Activated naive CD4-positive, alpha-beta T cell treated with anti-CD3 and anti-CD28 coated beads, Interleukin-2, amount 50 U/mL, for 24 hours (primary cell): ENCODE data around the gene PARN.
"Not testable (repeated sequence)": the region's sequence is repeated elsewhere in the genome, so short reads cannot be mapped to it uniquely, and the experiment has no call there.

Experiments
- H3K27ac Mint-ChIP-seq: one replicate; pipeline ENCODE4 v1.8.0; 2021; ENCODE audit warnings: mild to moderate bottlenecking, mixed read lengths
- H3K27me3 Mint-ChIP-seq: one replicate; pipeline ENCODE4 v1.8.0; 2021; ENCODE audit warnings: mixed read lengths
- H3K36me3 Mint-ChIP-seq: one replicate; pipeline ENCODE4 v1.8.0; 2021; ENCODE audit warnings: mixed read lengths
- H3K4me1 Mint-ChIP-seq: one replicate; pipeline ENCODE4 v1.8.0; 2021; ENCODE audit warnings: mixed read lengths
- H3K4me3 Mint-ChIP-seq: one replicate; pipeline ENCODE4 v1.8.0; 2021; ENCODE audit warnings: mild to moderate bottlenecking, mixed read lengths
- H3K9me3 Mint-ChIP-seq: one replicate; pipeline ENCODE4 v1.8.0; 2021; ENCODE audit warnings: mixed read lengths

PARN gene

DNA sequence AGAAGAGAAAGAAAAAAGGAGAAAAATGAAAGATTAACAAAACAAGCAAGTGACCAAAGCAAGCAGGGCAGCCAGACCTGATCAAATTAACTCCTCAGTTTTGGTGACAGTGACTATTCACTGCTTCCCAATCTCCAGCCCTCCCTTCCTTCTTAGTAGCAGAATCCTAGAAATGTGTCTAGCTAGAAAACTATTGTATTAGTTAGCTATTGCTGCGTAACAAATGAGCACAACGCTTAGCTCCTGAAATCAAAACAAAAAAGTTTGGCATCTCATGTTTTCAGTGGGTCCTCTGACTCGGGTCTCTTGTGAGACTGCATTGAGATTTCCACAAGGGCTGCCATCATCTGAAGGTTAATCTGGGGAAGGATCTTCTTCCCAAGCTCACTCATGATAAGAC is 213.9 kb downstream of the PARN start:
- Mint-ChIP-seq H3K27me3 (no peaks in the 10 kb centered on the region), H3K4me3 (no peak overlapping the region), H3K36me3 (peaks cover 4% of the 10 kb centered on the region), H3K4me1 (no peaks in the 10 kb centered on the region), H3K27ac (no peak overlapping the region), H3K9me3 (no peaks in the 10 kb centered on the region)

DNA sequence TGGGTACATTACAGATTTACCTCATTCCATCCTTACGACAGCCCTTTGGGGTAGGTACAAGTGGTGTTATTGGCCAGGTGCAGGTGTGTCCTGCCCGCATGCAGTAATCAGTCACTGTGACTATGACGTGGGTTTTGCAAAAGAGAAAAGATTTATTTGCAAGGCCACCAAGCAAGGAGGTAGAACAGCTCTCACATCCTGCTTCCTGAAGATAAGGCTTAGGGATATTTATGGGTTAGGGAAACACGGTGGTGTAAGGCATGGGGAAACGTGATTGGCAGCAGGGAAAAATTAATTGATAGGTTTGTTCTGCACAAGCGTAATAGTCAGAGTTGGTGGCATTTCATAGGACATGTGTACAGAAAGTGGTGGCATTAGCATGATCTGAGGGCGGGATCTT is 214.8 kb downstream of the PARN start:
- peaks cover 3% of the 10 kb centered on the region for H3K36me3 Mint-ChIP-seq
- H3K4me1 Mint-ChIP-seq = no peaks in the 10 kb centered on the region
- no peak overlapping the region for H3K4me3 Mint-ChIP-seq
- H3K27me3 Mint-ChIP-seq = no peaks in the 10 kb centered on the region
- H3K27ac Mint-ChIP-seq = no peak overlapping the region
- no peaks in the 10 kb centered on the region for H3K9me3 Mint-ChIP-seq

GRCh38 chr16:14409563-14409962 is 220.5 kb downstream of the PARN start:
- Mint-ChIP-seq H3K36me3 (no peaks in the 10 kb centered on the region), H3K4me3 (no peak overlapping the region), H3K27ac (no peak overlapping the region), H3K4me1 (no peaks in the 10 kb centered on the region), H3K27me3 (no peaks in the 10 kb centered on the region), H3K9me3 (no peaks in the 10 kb centered on the region)

GRCh38 chr16:14407786-14408399 is 222.2 kb downstream of the PARN start:
- Mint-ChIP-seq H3K4me3 (no peak overlapping the region), H3K36me3 (no peaks in the 10 kb centered on the region), H3K4me1 (no peaks in the 10 kb centered on the region), H3K27me3 (no peaks in the 10 kb centered on the region), H3K9me3 (no peaks in the 10 kb centered on the region), H3K27ac (no peak overlapping the region)

GRCh38 chr16:14405611-14406537 is 224.2 kb downstream of the PARN start:
- no peaks in the 10 kb centered on the region for H3K9me3 Mint-ChIP-seq
- no peaks in the 10 kb centered on the region for H3K36me3 Mint-ChIP-seq
- H3K27me3 Mint-ChIP-seq = no peaks in the 10 kb centered on the region
- no peaks in the 10 kb centered on the region for H3K4me1 Mint-ChIP-seq
- no peak overlapping the region for H3K27ac Mint-ChIP-seq
- H3K4me3 Mint-ChIP-seq = no peak overlapping the region

GRCh38 chr16:14403001-14403389 is 227.1 kb downstream of the PARN start:
- H3K27ac Mint-ChIP-seq, H3K4me1 Mint-ChIP-seq, H3K36me3 Mint-ChIP-seq, H3K4me3 Mint-ChIP-seq, H3K27me3 Mint-ChIP-seq, H3K9me3 Mint-ChIP-seq: not testable (repeated sequence)

DNA sequence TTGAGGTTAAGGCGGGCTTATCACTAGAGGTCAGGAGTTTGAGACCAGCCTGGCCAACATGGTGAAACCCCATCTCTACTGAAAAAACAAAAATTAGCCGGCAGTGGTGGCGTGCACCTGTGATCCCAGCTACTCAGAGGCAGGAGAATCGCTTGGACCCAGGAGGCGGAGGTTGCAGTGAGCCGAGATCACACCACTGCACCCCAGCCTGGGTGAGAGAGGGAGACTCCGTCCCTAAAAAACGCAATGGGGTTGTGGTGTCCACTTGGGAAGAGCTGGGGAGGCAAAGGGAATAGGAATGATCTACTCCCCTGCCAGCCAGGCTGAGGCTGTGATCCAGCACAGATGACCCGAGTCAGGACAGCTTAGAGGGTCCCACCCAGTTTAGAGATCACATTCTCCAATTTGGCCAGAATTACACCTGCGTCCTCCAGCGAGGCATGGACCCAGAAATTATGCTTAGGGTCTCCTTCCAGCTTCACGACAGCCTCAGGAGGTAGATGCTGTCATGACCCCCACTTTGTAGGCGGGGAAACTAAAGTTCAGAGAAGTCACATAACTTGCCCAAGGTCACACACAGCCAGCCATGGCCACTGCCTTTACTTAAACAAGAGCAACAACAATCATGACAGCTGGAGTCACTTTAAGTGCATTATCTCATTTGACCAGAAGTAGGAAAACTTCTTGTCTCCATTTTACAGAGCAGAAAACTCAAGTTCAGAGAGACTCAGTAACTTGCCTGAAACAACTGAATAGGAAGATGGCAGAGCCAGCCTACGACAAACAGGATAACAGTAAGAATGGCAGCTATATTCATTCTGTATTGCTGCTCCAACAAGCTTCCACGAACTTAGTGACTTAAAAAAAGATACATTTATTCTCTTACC is 227.7 kb downstream of the PARN start:
- H3K36me3 Mint-ChIP-seq, H3K27ac Mint-ChIP-seq, H3K4me1 Mint-ChIP-seq, H3K9me3 Mint-ChIP-seq, H3K27me3 Mint-ChIP-seq, H3K4me3 Mint-ChIP-seq: not testable (repeated sequence)

GRCh38 chr16:14401711-14402061 is 228.4 kb downstream of the PARN start:
- H3K36me3 Mint-ChIP-seq, H3K9me3 Mint-ChIP-seq, H3K4me3 Mint-ChIP-seq, H3K27me3 Mint-ChIP-seq, H3K4me1 Mint-ChIP-seq, H3K27ac Mint-ChIP-seq: not testable (repeated sequence)

DNA sequence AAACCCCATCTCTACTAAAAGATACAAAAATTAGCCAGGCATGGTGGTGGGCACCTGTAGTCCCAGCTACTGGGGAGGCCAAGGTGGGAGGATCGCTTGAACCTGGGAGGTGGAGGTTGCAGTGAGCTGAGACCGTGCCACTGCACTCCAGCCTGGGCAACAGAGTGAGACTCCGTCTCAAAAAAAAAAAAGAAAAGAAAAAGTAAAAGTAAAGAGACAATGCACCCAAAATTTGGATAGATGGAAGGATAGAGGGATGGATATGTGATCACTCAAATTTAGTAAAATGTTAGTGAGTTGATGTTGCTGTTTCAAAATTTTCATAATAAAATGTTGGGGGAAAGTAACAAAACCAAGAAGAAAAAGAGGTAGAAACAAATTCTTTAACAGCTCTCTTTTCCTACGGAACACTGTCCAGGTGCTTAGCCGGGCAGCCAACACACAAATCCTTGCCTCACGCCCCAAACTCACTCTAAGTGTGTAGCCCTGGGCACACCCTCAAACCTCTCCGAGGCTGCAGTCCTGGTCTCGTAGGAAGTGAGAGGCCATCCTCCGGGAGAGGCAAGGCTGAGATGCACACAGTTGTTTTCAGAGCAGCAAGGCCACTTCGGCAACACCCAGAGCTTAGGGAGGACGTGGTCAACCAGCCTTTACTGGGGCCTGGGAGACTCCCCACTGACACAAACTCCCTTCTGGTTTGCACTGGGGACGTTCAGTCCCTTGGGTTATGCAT is 228.9 kb downstream of the PARN start:
- H3K27ac Mint-ChIP-seq, H3K4me1 Mint-ChIP-seq, H3K4me3 Mint-ChIP-seq, H3K27me3 Mint-ChIP-seq, H3K36me3 Mint-ChIP-seq, H3K9me3 Mint-ChIP-seq: not testable (repeated sequence)

DNA sequence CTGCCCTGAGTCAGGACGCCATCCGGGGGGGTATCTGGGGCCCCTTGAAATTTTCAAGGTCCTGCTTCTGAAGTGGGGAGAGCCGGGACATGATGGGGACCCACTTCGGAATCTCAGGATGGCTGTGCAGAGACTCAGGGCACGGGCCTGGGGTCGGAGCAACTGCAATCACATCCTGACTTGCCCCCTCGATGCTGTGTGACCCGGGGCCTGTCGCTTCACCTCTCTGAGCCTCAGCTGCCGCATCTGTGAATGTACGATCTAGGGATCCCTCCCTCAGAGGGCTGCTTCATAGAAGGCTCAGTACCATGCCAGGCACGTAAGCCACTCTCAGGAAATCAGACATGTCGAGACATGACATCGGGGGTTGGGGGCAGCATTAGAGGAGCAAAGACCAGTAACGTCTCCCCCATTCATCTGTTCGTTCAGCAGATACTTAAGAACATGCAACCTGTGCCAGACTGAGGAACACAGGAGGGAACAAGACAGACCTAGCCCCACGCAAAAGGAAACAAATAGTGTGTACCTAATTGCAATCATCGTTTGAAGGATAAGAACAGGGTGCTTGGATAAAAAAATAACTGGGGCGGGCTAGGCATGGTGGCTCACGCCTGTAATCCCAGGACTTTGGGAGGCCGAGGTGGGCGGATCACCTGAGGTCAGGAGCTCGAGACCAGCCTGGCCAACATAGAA is 229.6 kb downstream of the PARN start:
- H3K27me3 Mint-ChIP-seq = no peaks in the 10 kb centered on the region
- no peaks in the 10 kb centered on the region for H3K4me1 Mint-ChIP-seq
- H3K4me3 Mint-ChIP-seq = no peak overlapping the region
- H3K9me3 Mint-ChIP-seq = no peaks in the 10 kb centered on the region
- H3K36me3 Mint-ChIP-seq = no peaks in the 10 kb centered on the region
- H3K27ac Mint-ChIP-seq = no peak overlapping the region

- Mint-ChIP-seq H3K27me3 (no peaks in the 10 kb centered on the region), H3K4me1 (no peaks in the 10 kb centered on the region), H3K36me3 (no peaks in the 10 kb centered on the region), H3K4me3 (no peak overlapping the region), H3K27ac (no peak overlapping the region), H3K9me3 (no peaks in the 10 kb centered on the region)
These were observed 230.4 kb downstream of the PARN start for GRCh38 chr16:14399378-14400284.

DNA sequence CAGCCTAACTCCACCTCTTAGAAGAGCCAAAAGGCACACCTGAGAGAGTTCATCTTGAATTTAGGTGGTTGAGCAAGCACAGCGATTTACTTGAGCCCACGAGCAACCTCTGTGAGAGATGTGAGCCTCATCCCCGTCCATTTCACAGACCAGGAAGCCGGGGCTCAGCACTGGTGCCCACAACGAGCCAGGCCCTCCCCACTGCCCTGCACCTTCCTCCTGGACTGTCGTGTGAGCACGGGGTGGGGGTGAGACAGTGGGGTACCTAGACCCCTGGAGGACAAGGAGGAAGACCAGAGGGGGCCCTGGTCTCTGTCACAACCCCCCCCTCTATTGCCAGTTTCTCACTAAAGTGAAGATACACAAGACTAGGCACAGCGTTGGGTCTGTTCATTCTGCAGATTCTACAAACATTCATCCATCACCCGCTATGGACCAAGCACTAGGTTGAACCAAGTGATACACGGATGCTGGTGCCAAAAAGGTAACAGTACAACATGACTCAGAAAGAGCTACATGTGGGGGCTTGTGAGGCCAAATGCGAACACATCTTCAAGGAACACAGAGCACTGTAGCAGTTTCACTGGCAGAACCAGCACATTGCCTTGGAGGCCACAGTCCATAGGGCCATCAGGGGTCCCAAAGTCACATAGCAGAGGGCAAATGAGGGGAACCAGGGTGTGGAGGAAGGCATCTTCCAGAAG is 231.9 kb downstream of the PARN start:
- no peaks in the 10 kb centered on the region for H3K36me3 Mint-ChIP-seq
- no peaks in the 10 kb centered on the region for H3K27me3 Mint-ChIP-seq
- no peak overlapping the region for H3K4me3 Mint-ChIP-seq
- no peak overlapping the region for H3K27ac Mint-ChIP-seq
- H3K4me1 Mint-ChIP-seq = no peaks in the 10 kb centered on the region
- no peaks in the 10 kb centered on the region for H3K9me3 Mint-ChIP-seq

DNA sequence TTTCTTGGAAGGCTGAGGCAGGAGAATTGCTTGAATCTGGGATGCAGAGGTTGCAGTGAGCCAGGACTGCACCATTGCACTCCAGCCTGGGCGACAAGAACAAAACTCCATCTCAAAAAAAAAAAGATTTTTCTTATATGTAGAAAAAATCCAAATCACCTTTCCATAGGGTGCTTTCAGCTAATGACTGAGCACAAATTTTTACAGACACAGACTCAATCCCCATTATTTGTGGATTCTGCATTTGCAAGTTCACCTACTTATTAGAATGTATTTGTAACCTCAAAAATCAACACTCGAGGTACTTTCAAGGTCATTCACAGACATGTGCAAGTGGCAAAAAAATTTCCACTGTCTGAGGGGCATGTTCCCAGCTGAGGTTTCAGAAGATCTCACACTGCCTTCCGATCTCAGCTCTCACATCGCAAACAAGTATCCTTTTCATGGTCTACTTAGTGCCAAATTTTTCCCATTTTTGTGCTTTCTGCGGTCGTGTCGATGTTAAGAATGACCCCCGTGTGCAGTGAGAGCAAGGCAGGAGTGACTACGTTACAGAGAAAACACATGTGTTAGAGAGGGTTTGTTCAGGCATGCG is 234.3 kb downstream of the PARN start:
- H3K9me3 Mint-ChIP-seq, H3K36me3 Mint-ChIP-seq, H3K4me1 Mint-ChIP-seq, H3K27me3 Mint-ChIP-seq, H3K4me3 Mint-ChIP-seq, H3K27ac Mint-ChIP-seq: not testable (repeated sequence)
